SK-N-SH (cell line): ENCODE measurements around the gene SHISAL1. TPM values are rescaled to one million over a fixed set of nuclear protein-coding genes. Genes with fewer than 3 reads are reported as not detected.
"Not testable (repeated sequence)": the region's sequence is repeated elsewhere in the genome, so short reads cannot be mapped to it uniquely, and the experiment has no call there.

Experiments
- CTCF ChIA-PET: fragments of 300-600, 350-600 bp; formaldehyde crosslinking; extraction: SDS; loops from one replicate; lab custom pipeline; 2021; lab: Yijun Ruan, JAX
- POLR2A ChIA-PET: fragments of 350-600 bp; sonication (Branson Sonifier 250); formaldehyde crosslinking; extraction: SDS; loops from one replicate; lab custom pipeline; 2020; ENCODE audit warnings: antibody characterized with exemption, inconsistent platforms; lab: Yijun Ruan, JAX
- DNase-seq: peaks from one replicate; pipeline ENCODE4 v3.0.0; 2012
- H2AFZ ChIP-seq: fragments of 200-600 bp; sonication (generic); 2 replicates; pipeline ENCODE4 v1.8.1; 2016; ENCODE audit warnings: antibody characterized with exemption, mild to moderate bottlenecking, low read depth
- H3F3A ChIP-seq: fragments of 200-600 bp; sonication (generic); replicated peaks from 2 replicates; pipeline ENCODE3; 2016; ENCODE audit warnings: antibody characterized with exemption, mild to moderate bottlenecking; ENCODE audit not compliant: insufficient read depth
- H3K27ac ChIP-seq, 2 experiments: fragments of 200-500 bp in 1 of 2; fragments of 200-600 bp in 1 of 2; sonication (Bioruptor generic) in 1 of 2; sonication (generic), shearing (Covaris generic) in 1 of 2; 2 replicates each; pipeline versions ENCODE4 v1.5.1 to v1.6.1; 2014 to 2016; ENCODE audit warnings: low read depth in 2 of 2, inconsistent platforms in 1 of 2, low read length in 1 of 2, mild to moderate bottlenecking in 1 of 2, mixed read lengths in 1 of 2
- H3K27me3 ChIP-seq: fragments of 200-600 bp; sonication (generic), shearing (Covaris generic); 2 replicates; pipeline ENCODE4 v1.6.1; 2016; ENCODE audit warnings: mixed run types; ENCODE audit not compliant: insufficient read depth
- H3K36me3 ChIP-seq, 2 experiments: fragments of 200-500 bp in 1 of 2; fragments of 200-600 bp in 1 of 2; sonication (Bioruptor generic) in 1 of 2; sonication (generic) in 1 of 2; replicated peaks in 1 of 2; 2 replicates each; pipeline versions ENCODE3 to v1.5.1; 2014 to 2016; ENCODE audit warnings: low read length in 1 of 2, mild to moderate bottlenecking in 1 of 2; ENCODE audit not compliant: insufficient read depth in 2 of 2, control insufficient read depth in 1 of 2
- H3K4me1 ChIP-seq, 2 experiments: fragments of 200-500 bp in 1 of 2; fragments of 200-600 bp in 1 of 2; sonication (Bioruptor generic) in 1 of 2; sonication (generic), shearing (Covaris generic) in 1 of 2; 2 replicates each; pipeline versions ENCODE4 v1.5.1 to v1.6.1; 2014 to 2016; ENCODE audit warnings: low read depth in 1 of 2, low read length in 1 of 2, mixed run types in 1 of 2; ENCODE audit not compliant: insufficient read depth in 2 of 2, control insufficient read depth in 1 of 2
- H3K4me2 ChIP-seq: fragments of 200-600 bp; sonication (generic), shearing (Covaris generic); 2 replicates; pipeline ENCODE4 v1.6.1; 2017; ENCODE audit warnings: mixed run types
- H3K4me3 ChIP-seq, 2 experiments: fragments of 200-500 bp in 1 of 2; fragments of 200-600 bp in 1 of 2; sonication (Bioruptor generic) in 1 of 2; sonication (generic), shearing (Covaris generic) in 1 of 2; 2 replicates each; pipeline versions ENCODE4 v1.5.1 to v1.8.1; 2014 to 2016; ENCODE audit warnings: low read depth in 2 of 2, inconsistent platforms in 1 of 2, low read length in 1 of 2, mild to moderate bottlenecking in 1 of 2, mixed read lengths in 1 of 2, moderate library complexity in 1 of 2
- H3K79me2 ChIP-seq: fragments of 200-600 bp; sonication (generic); 2 replicates; pipeline ENCODE4 v1.8.1; 2017; ENCODE audit warnings: mild to moderate bottlenecking; ENCODE audit not compliant: insufficient read depth
- H3K9ac ChIP-seq: fragments of 200-600 bp; sonication (generic); 2 replicates; pipeline ENCODE4 v1.6.1; 2017; ENCODE audit warnings: mixed run types
- H3K9me2 ChIP-seq: fragments of 200-600 bp; sonication (generic); 2 replicates; pipeline ENCODE4 v1.6.1; 2017; ENCODE audit warnings: mixed run types
- H3K9me3 ChIP-seq: fragments of 200-600 bp; sonication (generic); 2 replicates; pipeline ENCODE4 v1.6.1; 2017; ENCODE audit warnings: mixed run types, mild to moderate bottlenecking, moderate library complexity
- H4K20me1 ChIP-seq: fragments of 200-600 bp; sonication (generic); 2 replicates; pipeline ENCODE4 v1.6.1; 2017; ENCODE audit warnings: mild to moderate bottlenecking, mixed run types; ENCODE audit not compliant: insufficient read depth
- NFIC ChIP-seq: IDR thresholded peaks from 2 replicates; pipeline ENCODE4 v1.4.0; 2012; ENCODE audit warnings: borderline replicate concordance
- POLR2AphosphoS5 ChIP-seq: IDR thresholded peaks from 2 replicates; pipeline ENCODE4 v1.6.1; 2012; ENCODE audit warnings: low read depth, low read length
- RAD21 ChIP-seq: IDR thresholded peaks from 2 replicates; pipeline ENCODE4 v1.6.1; 2012; ENCODE audit warnings: mild to moderate bottlenecking, low read length
- WGBS: methylation state at CpG from one replicate; pipeline ENCODE4 v1.1.6; 2017; ENCODE audit warnings: low lambda C conversion rate; 5-methylcytosine and 5-hydroxymethylcytosine counted together
- polyA plus RNA-seq, 3 experiments: library from polyadenylated mRNA; depleted of rRNA; stranded (reverse); fragments of >200 nt; gene quantifications; 2 replicates each; pipeline ENCODE4 v1.2.3, GENCODE V29; 2012
- TF ChIP-seq, protein P1 (sequence below): fragments of 150-350 bp; IDR thresholded peaks from 2 replicates; pipeline ENCODE4 v1.6.1; 2016; ENCODE audit warnings: mild to moderate bottlenecking, low read depth, low read length
- TF ChIP-seq, protein P2 (sequence below): IDR thresholded peaks from 2 replicates; pipeline ENCODE4; 2012

SHISAL1 gene
- polyA plus RNA-seq, 1 of the 3 experiments (the other 2 are of a cell fraction), result 0.10 TPM

DNA sequence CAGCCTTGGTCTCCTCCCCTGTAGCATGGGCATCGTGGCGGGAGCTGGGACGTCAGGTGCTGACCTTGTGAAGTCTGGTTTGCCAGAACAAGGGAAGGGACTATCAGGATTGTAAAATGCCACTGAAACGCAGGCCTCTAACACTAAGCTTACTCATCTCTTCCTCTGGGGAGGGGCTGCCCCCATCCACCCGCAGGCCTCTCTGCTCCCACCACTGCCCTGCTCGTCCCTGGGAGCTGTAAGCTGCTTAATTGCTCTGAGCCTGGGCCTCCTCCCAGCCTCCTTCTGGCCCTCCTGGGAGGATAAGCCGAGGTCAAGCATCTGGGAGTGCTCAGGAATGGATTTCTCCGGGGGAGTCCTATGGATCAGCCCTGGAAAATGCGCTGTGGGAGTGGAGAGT lies 8.4 kb downstream of the SHISAL1 start:
- Histone ChIP-seq H4K20me1 (no peaks in the 10 kb centered on the region), H3K27me3 (no peaks in the 10 kb centered on the region; the same call in 1 of the 2 replicates), H3K79me2 (no peaks in the 10 kb centered on the region), H3F3A (peaks cover under 1% of the 10 kb centered on the region), H3K4me3 (no peak overlapping the region), H3K9me3 (no peaks in the 10 kb centered on the region), H3K27ac (no peak overlapping the region), H3K9ac (no peak overlapping the region), H3K4me1 (peaks cover 0 to 5% of the 10 kb centered on the region in 2 experiments; a peak in 3 of 4 replicates), H3K9me2 (no peaks in the 10 kb centered on the region)
- no peak for DNase-seq
- POLR2A ChIA-PET, result no interaction called here
- TF ChIP-seq, protein P1, sequence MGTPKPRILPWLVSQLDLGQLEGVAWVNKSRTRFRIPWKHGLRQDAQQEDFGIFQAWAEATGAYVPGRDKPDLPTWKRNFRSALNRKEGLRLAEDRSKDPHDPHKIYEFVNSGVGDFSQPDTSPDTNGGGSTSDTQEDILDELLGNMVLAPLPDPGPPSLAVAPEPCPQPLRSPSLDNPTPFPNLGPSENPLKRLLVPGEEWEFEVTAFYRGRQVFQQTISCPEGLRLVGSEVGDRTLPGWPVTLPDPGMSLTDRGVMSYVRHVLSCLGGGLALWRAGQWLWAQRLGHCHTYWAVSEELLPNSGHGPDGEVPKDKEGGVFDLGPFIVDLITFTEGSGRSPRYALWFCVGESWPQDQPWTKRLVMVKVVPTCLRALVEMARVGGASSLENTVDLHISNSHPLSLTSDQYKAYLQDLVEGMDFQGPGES, result no peak
- TF ChIP-seq, all 33 proteins: peak for 0
- Histone ChIP-seq H2AFZ (no peak overlapping the region), H3K36me3 (no peaks in the 10 kb centered on the region), H3K4me2 (no peak overlapping the region)
- 65% methylated on average over 4 of the region's 9 CpGs for WGBS
- CTCF ChIA-PET, result no interaction called here

DNA sequence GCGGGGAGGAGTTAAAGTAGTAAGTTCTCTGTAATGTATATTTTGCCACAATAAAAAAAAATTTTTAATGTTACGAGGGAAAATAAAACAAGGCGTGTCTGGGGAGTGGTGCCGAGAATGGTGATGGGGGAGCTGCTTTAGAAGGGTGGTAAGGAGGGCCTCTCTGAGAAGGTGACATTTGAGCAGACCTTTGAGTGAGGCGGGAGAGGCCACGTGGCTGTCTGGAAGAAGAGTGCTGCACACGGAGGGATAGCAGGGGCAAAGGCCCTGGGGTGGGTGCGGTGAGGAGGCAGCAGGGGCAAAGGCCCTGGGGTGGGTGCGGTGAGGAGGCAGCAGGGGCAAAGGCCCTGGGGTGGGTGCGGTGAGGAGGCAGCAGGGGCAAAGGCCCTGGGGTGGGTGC lies 10.4 kb downstream of the SHISAL1 start:
- POLR2A ChIA-PET, result not testable (repeated sequence)

DNA sequence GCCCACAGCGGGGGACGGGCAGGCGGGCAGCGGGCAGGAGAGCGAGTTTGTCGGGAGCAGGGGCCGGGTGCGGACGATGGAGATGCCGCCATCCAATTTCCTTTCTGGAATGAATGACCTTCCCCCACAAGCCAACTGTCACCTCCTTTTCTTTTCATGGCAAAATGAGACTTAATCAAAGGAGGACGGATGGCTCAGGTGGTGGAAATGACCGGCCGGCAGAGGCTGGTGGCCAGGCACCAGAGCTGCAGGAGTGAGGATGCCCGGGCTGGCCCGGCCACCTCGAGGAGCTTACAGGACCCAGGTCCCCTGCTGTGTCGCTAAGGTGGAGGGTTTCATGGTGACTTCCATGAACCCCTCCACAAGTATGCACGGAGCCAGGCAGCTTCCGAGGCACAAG lies 11.7 kb downstream of the SHISAL1 start:
- H3F3A ChIP-seq, result no peaks in the 10 kb centered on the region
- no peak overlapping the region for H2AFZ ChIP-seq
- TF ChIP-seq POLR2AphosphoS5 (no peak), NFIC (no peak), RAD21 (no peak)
- TF ChIP-seq, protein P2, sequence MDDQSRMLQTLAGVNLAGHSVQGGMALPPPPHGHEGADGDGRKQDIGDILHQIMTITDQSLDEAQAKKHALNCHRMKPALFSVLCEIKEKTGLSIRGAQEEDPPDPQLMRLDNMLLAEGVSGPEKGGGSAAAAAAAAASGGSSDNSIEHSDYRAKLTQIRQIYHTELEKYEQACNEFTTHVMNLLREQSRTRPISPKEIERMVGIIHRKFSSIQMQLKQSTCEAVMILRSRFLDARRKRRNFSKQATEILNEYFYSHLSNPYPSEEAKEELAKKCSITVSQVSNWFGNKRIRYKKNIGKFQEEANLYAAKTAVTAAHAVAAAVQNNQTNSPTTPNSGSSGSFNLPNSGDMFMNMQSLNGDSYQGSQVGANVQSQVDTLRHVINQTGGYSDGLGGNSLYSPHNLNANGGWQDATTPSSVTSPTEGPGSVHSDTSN, result no peak
- no peaks in the 10 kb centered on the region for H3K9me2 ChIP-seq
- no peaks in the 10 kb centered on the region; the same call in 1 of the 2 replicates for H3K27me3 ChIP-seq
- no peaks in the 10 kb centered on the region for H4K20me1 ChIP-seq
- H3K4me1 ChIP-seq, result no peaks in the 10 kb centered on the region; a peak in 1 of 4 replicates
- no peaks in the 10 kb centered on the region for H3K36me3 ChIP-seq
- no peaks in the 10 kb centered on the region for H3K9me3 ChIP-seq
- no peak for DNase-seq
- ChIA-PET POLR2A (no interaction called here), CTCF (interaction anchor here (0.8 to 0.9 kb wide), 2 partner anchors 25 to 220 kb away, joined by 3 read pairs; no protein-coding TSS in a partner anchor)
- H3K4me2 ChIP-seq, result no peak overlapping the region
- H3K27ac ChIP-seq, result no peak overlapping the region
- no peak overlapping the region for H3K9ac ChIP-seq
- H3K79me2 ChIP-seq, result no peaks in the 10 kb centered on the region
- no peak overlapping the region for H3K4me3 ChIP-seq
- 75% methylated on average over 14 of the region's 19 CpGs for WGBS

More for the DNA sequence above, 10.4 kb downstream of the SHISAL1 start:
- H3K9me2 ChIP-seq, H4K20me1 ChIP-seq, H3K27ac ChIP-seq, H3F3A ChIP-seq, H3K4me2 ChIP-seq, H3K4me1 ChIP-seq, DNase-seq, CTCF ChIA-PET, H2AFZ ChIP-seq, H3K9ac ChIP-seq, H3K9me3 ChIP-seq, H3K4me3 ChIP-seq, H3K36me3 ChIP-seq, H3K27me3 ChIP-seq, H3K79me2 ChIP-seq: not testable (repeated sequence)
- 92% methylated on average over 9 of the region's 10 CpGs for WGBS
